ENCODE results near the gene PCDHA8.
"Not testable (repeated sequence)": the region's sequence is repeated elsewhere in the genome, so short reads cannot be mapped to it uniquely, and the experiment has no call there.

The PCDHA8 gene

GRCh38 chr5:140808889-140809291, 32.1 kb upstream of the PCDHA8 start:
- H3K27me3 ChIP-seq (ENCODE audit: insufficient read depth, low read length, poor library complexity, severe bottlenecking) = no peaks in the 10 kb centered on the region
- no peaks in the 10 kb centered on the region for H3F3A ChIP-seq (ENCODE audit: low read depth)
- H4K20me1 ChIP-seq (ENCODE audit: insufficient read depth, low read length, poor library complexity, severe bottlenecking) = no peaks in the 10 kb centered on the region
- TF ChIP-seq CTCF (conservative IDR thresholded peaks at IDR 0.05; ENCODE audit: low read length) (no peak), EZH2phosphoT487 (IDR thresholded peaks at IDR 0.05; ENCODE audit: borderline replicate concordance) (no peak)
- no peak overlapping the region for H2AFZ ChIP-seq (ENCODE audit: low read length)
- H3K79me2 ChIP-seq (ENCODE audit: insufficient read depth, low read length) = no peaks in the 10 kb centered on the region
- H3K4me1 ChIP-seq (ENCODE audit: insufficient read depth, low read length, poor library complexity, severe bottlenecking) = no peaks in the 10 kb centered on the region
- H3K4me3 ChIP-seq (ENCODE audit: low read length, poor library complexity, severe bottlenecking) = no peak overlapping the region
- no peaks in the 10 kb centered on the region for H3K9me3 ChIP-seq (ENCODE audit: insufficient read depth, low read depth, low read length)
- no peaks in the 10 kb centered on the region for H3K36me3 ChIP-seq (ENCODE audit: insufficient read depth, low read length)
- no peak overlapping the region for H3K4me2 ChIP-seq (ENCODE audit: low read depth, low read length, poor library complexity, severe bottlenecking)
- H3K9me2 ChIP-seq (replicated peaks; ENCODE audit: low read depth, low read length) = no peaks in the 10 kb centered on the region
- no peak overlapping the region for H3K9ac ChIP-seq (ENCODE audit: low read depth, low read length, poor library complexity, severe bottlenecking)

GRCh38 chr5:140821375-140822280, 19.4 kb upstream of the PCDHA8 start, which contains the start of gene PCDHA5:
Gene PCDHA5 (plus strand): TSS chr5:140821613.
- Histone ChIP-seq H3F3A (ENCODE audit: low read depth) (no peaks in the 10 kb centered on the region), H3K79me2 (ENCODE audit: insufficient read depth, low read length) (no peaks in the 10 kb centered on the region), H2AFZ (ENCODE audit: low read length) (no peak within 1 kb of the TSS), H3K4me1 (ENCODE audit: insufficient read depth, low read length, poor library complexity, severe bottlenecking) (no peaks in the 10 kb centered on the region), H4K20me1 (ENCODE audit: insufficient read depth, low read length, poor library complexity, severe bottlenecking) (no peaks in the 10 kb centered on the region), H3K4me3 (ENCODE audit: low read length, poor library complexity, severe bottlenecking) (no peak within 1 kb of the TSS), H3K9me3 (ENCODE audit: insufficient read depth, low read depth, low read length) (no peaks in the 10 kb centered on the region; the same call in 1 of the 2 replicates), H3K9ac (ENCODE audit: low read depth, low read length, poor library complexity, severe bottlenecking) (no peak within 1 kb of the TSS), H3K4me2 (ENCODE audit: low read depth, low read length, poor library complexity, severe bottlenecking) (no peak within 1 kb of the TSS), H3K9me2 (replicated peaks; ENCODE audit: low read depth, low read length) (no peaks in the 10 kb centered on the region), H3K27me3 (ENCODE audit: insufficient read depth, low read length, poor library complexity, severe bottlenecking) (no peaks in the 10 kb centered on the region), H3K36me3 (ENCODE audit: insufficient read depth, low read length) (no peaks in the 10 kb centered on the region)
- TF ChIP-seq CTCF (conservative IDR thresholded peaks at IDR 0.05; ENCODE audit: low read length) (no peak), EZH2phosphoT487 (IDR thresholded peaks at IDR 0.05; ENCODE audit: borderline replicate concordance) (no peak)

GRCh38 chr5:140822281-140822629, 18.7 kb upstream of the PCDHA8 start:
- no peaks in the 10 kb centered on the region for H3K27me3 ChIP-seq (ENCODE audit: insufficient read depth, low read length, poor library complexity, severe bottlenecking)
- H4K20me1 ChIP-seq (ENCODE audit: insufficient read depth, low read length, poor library complexity, severe bottlenecking) = no peaks in the 10 kb centered on the region
- H3K9me2 ChIP-seq (replicated peaks; ENCODE audit: low read depth, low read length) = no peaks in the 10 kb centered on the region
- H3K4me3 ChIP-seq (ENCODE audit: low read length, poor library complexity, severe bottlenecking) = no peak overlapping the region
- H3F3A ChIP-seq (ENCODE audit: low read depth) = no peaks in the 10 kb centered on the region
- TF ChIP-seq CTCF (conservative IDR thresholded peaks at IDR 0.05; ENCODE audit: low read length) = no peak
- TF ChIP-seq EZH2phosphoT487 (IDR thresholded peaks at IDR 0.05; ENCODE audit: borderline replicate concordance) = no peak
- no peak overlapping the region for H2AFZ ChIP-seq (ENCODE audit: low read length)
- H3K4me2 ChIP-seq (ENCODE audit: low read depth, low read length, poor library complexity, severe bottlenecking) = no peak overlapping the region
- no peaks in the 10 kb centered on the region for H3K79me2 ChIP-seq (ENCODE audit: insufficient read depth, low read length)
- no peaks in the 10 kb centered on the region; the same call in 1 of the 2 replicates for H3K9me3 ChIP-seq (ENCODE audit: insufficient read depth, low read depth, low read length)
- no peak overlapping the region for H3K9ac ChIP-seq (ENCODE audit: low read depth, low read length, poor library complexity, severe bottlenecking)
- H3K4me1 ChIP-seq (ENCODE audit: insufficient read depth, low read length, poor library complexity, severe bottlenecking) = no peaks in the 10 kb centered on the region
- H3K36me3 ChIP-seq (ENCODE audit: insufficient read depth, low read length) = no peaks in the 10 kb centered on the region

- not testable (repeated sequence) for H2AFZ ChIP-seq (ENCODE audit: low read length); H3K9me3 ChIP-seq (ENCODE audit: insufficient read depth, low read depth, low read length); H3F3A ChIP-seq (ENCODE audit: low read depth); H3K9me2 ChIP-seq (replicated peaks; ENCODE audit: low read depth, low read length); H3K4me2 ChIP-seq (ENCODE audit: low read depth, low read length, poor library complexity, severe bottlenecking); H3K36me3 ChIP-seq (ENCODE audit: insufficient read depth, low read length); H3K79me2 ChIP-seq (ENCODE audit: insufficient read depth, low read length); H3K4me3 ChIP-seq (ENCODE audit: low read length, poor library complexity, severe bottlenecking); H3K27me3 ChIP-seq (ENCODE audit: insufficient read depth, low read length, poor library complexity, severe bottlenecking); H3K4me1 ChIP-seq (ENCODE audit: insufficient read depth, low read length, poor library complexity, severe bottlenecking); H4K20me1 ChIP-seq (ENCODE audit: insufficient read depth, low read length, poor library complexity, severe bottlenecking); H3K9ac ChIP-seq (ENCODE audit: low read depth, low read length, poor library complexity, severe bottlenecking)
Measured at GRCh38 chr5:140822969-140823368, 18.0 kb upstream of the PCDHA8 start.
